Measurements from ENCODE around the gene SERTAD3. TPM values are rescaled to one million over a fixed set of nuclear protein-coding genes. Genes with fewer than 3 reads are reported as not detected.

The SERTAD3 gene
- total and polyA plus RNA-seq, 10 of the 15 experiments (the other 5 are each of a cell fraction or from before 2014, with no cell fraction given): 4.2 to 22.4 (median 13.7) TPM

GRCh38 chr19:40417643-40417981 lies 26.5 kb downstream of the SERTAD3 start (continued):
- TF ChIP-seq SKIL (IDR thresholded peaks at IDR 0.05; ENCODE audit: low read depth, poor library complexity, severe bottlenecking) (no peak), PRDM15 (CRISPR knock-in tag; IDR thresholded peaks at IDR 0.05) (no peak), ATF3 (IDR thresholded peaks at IDR 0.05; ENCODE audit: borderline replicate concordance, extremely low read depth, low read depth, low read length) (no peak), SMC3 (IDR thresholded peaks at IDR 0.05; ENCODE audit: borderline replicate concordance, low read length) (no peak), SRF (IDR thresholded peaks at IDR 0.05; ENCODE audit: low read depth in 2 of 2, low read length in 2 of 2) (no peak), KAT2A (conservative IDR thresholded peaks at IDR 0.05; ENCODE audit: control insufficient read depth, low read depth, low read length) (no peak), IKZF2 (IDR thresholded peaks at IDR 0.05) (no peak), RFX5 (IDR thresholded peaks at IDR 0.05; ENCODE audit: low read depth, low read length) (no peak), NR2F1 (conservative IDR thresholded peaks at IDR 0.05) (no peak), RB1 (IDR thresholded peaks at IDR 0.05; ENCODE audit: borderline replicate concordance) (no peak)

All from GM12878 (cell line).